Measurements from ENCODE around the gene FBXW5. TPM values are rescaled to one million over a fixed set of nuclear protein-coding genes. Genes with fewer than 3 reads are reported as not detected.

FBXW5 gene
- total RNA-seq, 1 experiment from 2014 or later, result 118 TPM

DNA sequence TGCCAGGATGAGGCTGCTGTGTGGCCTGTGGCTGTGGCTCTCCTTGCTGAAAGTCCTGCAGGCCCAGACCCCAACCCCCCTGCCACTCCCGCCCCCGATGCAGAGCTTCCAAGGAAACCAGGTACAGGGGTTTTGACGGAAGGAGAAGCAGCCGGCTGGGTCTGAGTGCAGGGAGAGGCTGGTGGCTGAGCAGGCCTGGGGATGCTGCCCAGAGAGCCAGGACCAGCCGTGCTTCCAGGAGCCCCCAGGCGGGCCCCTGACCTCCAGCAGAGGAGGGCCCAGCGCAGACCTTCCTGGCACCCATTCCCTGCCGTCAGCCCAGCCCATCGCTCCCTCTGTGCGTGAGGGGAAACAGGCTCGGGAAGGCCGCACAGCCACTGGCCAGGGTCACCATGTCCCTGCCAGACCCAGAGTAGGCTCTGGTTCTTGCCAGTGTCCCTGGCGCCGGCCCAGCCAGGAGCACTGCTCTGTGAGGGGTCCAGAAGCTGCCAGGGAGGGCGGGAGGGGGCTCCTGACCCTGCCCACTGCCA, 7.8 kb upstream of the FBXW5 start:
- DNase-seq (ENCODE audit: low spot score), result no peak
- in situ Hi-C loops (cut with HindIII; ENCODE audit: low sequenced_read_pairs), result no loop called here

DNA sequence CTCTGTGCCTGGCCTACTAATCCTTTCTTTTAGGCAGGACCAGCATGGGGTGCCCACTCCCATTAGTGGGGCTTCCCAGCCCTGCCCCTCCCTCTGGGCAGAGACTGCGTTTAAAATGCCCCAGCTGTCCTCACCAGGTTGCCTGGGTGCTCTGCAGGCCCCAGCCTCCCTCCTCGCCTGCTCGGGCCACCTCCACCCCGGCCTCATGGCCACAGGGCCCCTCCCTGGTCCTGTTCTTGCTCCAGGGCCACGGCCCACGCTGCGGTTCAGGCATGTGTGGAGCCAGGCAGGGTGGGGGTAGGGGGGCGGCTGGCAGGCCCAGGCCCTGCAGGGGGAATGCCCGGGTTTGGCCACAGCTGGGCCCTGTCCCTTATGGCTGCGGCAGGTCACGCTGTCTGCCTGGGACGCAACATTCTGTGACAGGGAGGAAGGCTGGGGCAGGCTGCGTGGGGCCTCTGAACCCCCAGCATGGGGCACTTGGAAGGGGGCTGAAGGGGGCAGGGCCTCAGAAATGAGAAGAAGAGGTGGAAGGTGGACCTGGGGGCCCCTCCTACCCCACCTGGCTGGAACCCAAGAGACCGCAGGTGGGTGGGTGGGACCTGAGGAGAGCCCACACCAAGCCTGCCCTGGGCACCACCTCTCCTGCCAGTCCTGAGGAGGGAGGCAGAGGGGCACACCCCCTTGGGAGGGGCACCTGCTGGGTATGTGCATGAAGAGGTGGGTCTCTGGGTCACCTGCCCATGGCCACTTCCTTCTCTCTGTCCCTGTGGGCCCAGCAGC, 7.2 kb upstream of the FBXW5 start, which contains the start of gene LCN12:
LCN12 (plus strand) TSS at position 733 of the 780 bp plus-strand sequence. CDS start 55 bp downstream, outside the sequence.
- DNase-seq (ENCODE audit: low spot score), result no peak
- in situ Hi-C loops (cut with HindIII; ENCODE audit: low sequenced_read_pairs), result no loop called here

DNA sequence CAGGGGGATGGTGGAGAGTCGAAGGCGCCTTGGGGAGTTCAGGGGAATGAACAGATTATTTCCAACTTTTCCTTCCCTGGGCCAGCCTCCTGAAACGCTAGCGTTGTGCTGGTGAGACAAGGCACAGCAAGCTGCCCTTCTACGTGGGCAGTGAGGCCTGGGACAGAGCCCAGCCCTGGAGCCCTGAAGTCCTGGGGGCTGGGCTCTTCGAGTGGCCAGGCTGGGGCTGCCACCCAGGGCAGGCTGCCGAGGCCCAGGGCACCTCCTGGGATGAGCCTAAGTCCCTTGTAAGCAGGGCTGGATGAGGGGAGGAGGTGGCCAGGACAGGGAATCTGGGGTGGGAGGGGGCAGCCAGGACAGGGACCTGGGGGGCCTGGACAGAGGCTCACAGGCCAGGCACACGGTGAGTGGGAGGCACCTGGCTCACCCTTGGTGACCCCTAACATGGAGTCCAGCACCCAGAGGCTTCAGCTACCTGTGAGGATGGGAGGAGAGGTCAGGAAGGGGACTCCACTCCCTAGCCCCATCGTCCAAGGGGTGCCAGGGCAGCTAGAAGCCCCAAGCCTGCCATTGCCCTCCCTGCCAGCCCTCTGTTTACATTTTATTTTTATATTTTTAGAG, 6.2 kb upstream of the FBXW5 start:
- in situ Hi-C loops (cut with HindIII; ENCODE audit: low sequenced_read_pairs), result no loop called here
- DNase-seq (ENCODE audit: low spot score), result no peak

- peak; percentile 97 for DNase-seq (ENCODE audit: low spot score)
- in situ Hi-C loops (cut with HindIII; ENCODE audit: low sequenced_read_pairs), result loop anchor here (25.0 kb wide), 2 partner anchors 87 to 212 kb away; partner anchors contain the start of genes ABCA2, FUT7, LRRC26 and NPDC1
Measured at GRCh38 chr9:136949817-136950655, 5.5 kb upstream of the FBXW5 start.

DNA sequence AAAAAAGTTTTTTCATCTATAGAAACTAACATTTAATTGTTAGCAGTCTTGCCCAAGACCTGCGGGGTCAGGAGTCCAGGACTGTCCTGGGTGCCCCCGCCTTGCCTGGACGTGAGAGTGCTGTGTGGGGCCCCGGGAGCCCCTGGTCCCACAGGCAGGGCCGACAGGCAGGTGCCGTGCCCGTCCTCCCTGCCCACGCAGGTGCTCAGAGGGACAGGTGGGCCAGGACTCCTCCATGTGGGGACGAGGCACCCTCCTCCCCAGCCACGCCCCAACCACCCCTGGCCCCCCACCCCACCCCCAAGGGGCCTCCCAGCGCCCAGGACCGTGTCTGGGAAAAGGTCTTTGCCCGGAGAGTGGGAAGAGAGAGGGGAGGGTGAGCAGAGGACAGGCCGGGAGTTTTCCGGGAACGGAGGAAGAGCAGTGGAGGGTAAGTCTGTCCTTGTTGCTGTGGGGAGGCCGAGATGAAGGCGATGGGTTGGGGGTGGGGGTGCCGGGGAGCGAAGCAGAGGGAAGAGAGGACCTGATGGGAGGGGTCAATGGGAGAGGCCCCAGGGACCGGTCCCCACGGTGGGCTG, 4.8 kb upstream of the FBXW5 start:
- DNase-seq (ENCODE audit: low spot score), result no peak
- in situ Hi-C loops (cut with HindIII; ENCODE audit: low sequenced_read_pairs), result loop anchor here (25.0 kb wide), 2 partner anchors 88 to 213 kb away; partner anchors contain the start of genes ABCA2, FUT7, LRRC26 and NPDC1

DNA sequence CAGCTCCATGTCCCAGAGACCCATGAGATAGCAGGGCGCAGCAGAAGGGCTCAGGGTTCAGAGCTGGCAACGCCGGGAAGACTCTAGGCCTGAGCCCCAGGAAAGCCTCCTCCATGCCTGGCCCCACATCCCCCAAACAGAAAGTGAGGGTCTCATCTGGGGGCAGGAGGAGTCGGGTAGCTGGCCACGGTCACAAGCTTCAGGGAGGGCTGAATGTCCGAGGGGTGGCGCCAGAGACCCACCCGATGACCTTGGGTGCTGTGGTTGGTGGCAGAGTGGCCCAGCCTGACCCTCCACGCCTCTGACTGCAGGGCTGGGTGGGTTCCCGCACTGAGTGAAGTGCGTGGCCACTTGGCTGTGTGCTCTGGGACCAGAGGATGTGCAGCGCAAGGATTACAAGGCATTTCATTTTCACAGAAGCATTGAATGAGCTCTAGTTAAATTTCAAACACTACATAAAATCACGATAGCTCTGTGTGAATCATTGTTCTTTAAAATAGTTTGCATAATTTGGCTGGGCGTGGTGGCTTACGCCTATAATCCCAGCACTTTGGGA, 3.5 kb upstream of the FBXW5 start:
- DNase-seq (ENCODE audit: low spot score), result peak; percentile 63
- in situ Hi-C loops (cut with HindIII; ENCODE audit: low sequenced_read_pairs), result loop anchor here (25.0 kb wide), 2 partner anchors 89 to 214 kb away; partner anchors contain the start of genes ABCA2, FUT7, LRRC26 and NPDC1

- peak; percentile 79 for DNase-seq (ENCODE audit: low spot score)
- in situ Hi-C loops (cut with HindIII; ENCODE audit: low sequenced_read_pairs), result loop anchor here (25.0 kb wide), 2 partner anchors 90 to 215 kb away; partner anchors contain the start of genes ABCA2, FUT7, LRRC26 and NPDC1
Measured at GRCh38 chr9:136947028-136947891, 2.7 kb upstream of the FBXW5 start.

- in situ Hi-C loops (cut with HindIII; ENCODE audit: low sequenced_read_pairs), result loop anchor here (25.0 kb wide), 2 partner anchors 91 to 216 kb away; partner anchors contain the start of genes ABCA2, FUT7, LRRC26 and NPDC1
- no peak for DNase-seq (ENCODE audit: low spot score)
Measured at GRCh38 chr9:136946228-136947027, 1.9 kb upstream of the FBXW5 start.

- no peak for DNase-seq (ENCODE audit: low spot score)
- in situ Hi-C loops (cut with HindIII; ENCODE audit: low sequenced_read_pairs), result loop anchor here (25.0 kb wide), 2 partner anchors 92 to 217 kb away; partner anchors contain the start of genes ABCA2, FUT7, LRRC26 and NPDC1
Measured at GRCh38 chr9:136945333-136946227, 1.0 kb upstream of the FBXW5 start.

DNA sequence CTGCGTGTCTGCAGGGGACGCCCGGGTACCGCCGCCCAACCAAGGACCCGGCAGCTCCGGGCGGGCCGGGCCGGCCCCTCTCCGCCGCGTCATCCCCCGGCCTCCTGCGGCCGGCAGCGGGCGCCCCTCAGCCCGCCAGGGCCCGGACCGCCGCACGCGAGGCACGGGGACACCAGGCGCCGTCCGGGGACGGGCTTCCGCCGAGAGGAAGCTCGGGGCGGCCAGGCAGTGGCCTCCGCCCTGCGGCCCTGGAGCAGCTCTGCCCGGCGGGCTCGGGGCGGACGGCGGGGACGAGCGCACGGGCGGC, 373 bp downstream of the FBXW5 start:
- in situ Hi-C loops (cut with HindIII; ENCODE audit: low sequenced_read_pairs), result loop anchor here (25.0 kb wide), 2 partner anchors 93 to 218 kb away; partner anchors contain the start of genes ABCA2, FUT7, LRRC26 and NPDC1
- no peak for DNase-seq (ENCODE audit: low spot score)

DNA sequence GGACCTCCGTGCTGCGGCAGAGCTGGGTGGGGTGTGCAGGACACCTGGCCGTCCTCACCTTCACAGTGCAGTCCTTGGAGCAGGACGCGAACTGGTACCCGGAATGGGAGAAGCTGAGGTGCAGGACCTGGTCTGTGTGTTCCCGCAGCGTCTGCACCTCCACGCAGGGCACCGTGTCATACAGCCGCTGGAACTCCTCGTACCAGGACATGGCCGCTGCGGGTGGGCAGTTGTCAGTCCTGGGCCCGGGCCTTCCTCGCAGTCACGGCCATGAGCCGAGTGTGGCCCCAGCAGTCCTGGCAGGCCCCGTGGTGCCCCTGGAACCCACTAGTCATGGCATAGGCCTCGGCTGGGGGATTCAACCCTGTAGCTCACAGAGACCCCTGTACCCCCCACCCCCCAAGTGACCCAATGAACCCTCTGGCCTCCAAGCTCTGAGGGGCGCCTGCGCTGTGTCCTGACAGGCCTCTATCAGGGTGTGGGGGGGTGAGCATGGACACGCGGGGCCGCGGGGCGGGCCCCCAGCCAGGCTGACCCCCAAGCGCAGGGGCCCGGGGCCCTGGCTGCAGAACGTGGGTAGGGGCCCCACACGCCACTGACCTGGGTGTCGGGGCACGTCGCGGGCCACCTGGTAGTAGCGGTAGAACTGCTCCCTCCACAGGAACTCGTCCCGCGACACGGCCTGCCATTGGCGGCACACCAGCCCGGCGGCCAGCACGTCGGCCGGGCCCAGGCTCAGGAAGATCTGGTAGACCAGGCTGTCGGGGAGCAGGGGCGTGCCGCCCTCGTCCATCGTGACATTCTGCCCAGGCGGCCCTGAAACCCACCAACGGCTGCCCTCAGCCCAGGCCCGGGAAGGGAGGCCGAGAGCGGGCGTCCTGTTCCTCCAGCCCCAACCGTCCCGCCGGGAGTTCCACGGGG, 987 bp downstream of the FBXW5 start:
- in situ Hi-C loops (cut with HindIII; ENCODE audit: low sequenced_read_pairs), result loop anchor here (25.0 kb wide), 2 partner anchors 94 to 219 kb away; partner anchors contain the start of genes ABCA2, FUT7, LRRC26 and NPDC1
- DNase-seq (ENCODE audit: low spot score), result no peak

GRCh38 chr9:136942881-136943230, 1.7 kb downstream of the FBXW5 start:
- in situ Hi-C loops (cut with HindIII; ENCODE audit: low sequenced_read_pairs), result loop anchor here (25.0 kb wide), 2 partner anchors 94 to 219 kb away; partner anchors contain the start of genes ABCA2, FUT7, LRRC26 and NPDC1
- no peak for DNase-seq (ENCODE audit: low spot score)

- DNase-seq (ENCODE audit: low spot score), result no peak
- in situ Hi-C loops (cut with HindIII; ENCODE audit: low sequenced_read_pairs), result loop anchor here (25.0 kb wide), 2 partner anchors 95 to 220 kb away; partner anchors contain the start of genes ABCA2, FUT7, LRRC26 and NPDC1
Measured at GRCh38 chr9:136942112-136942880, 2.2 kb downstream of the FBXW5 start.
